Activated CD8-positive, alpha-beta memory T cell treated with anti-CD3 and anti-CD28 coated beads, Interleukin-2, amount 50 U/mL, for 24 hours (primary cell): ENCODE data around the gene LPGAT1.
"Not testable (repeated sequence)": the region's sequence is repeated elsewhere in the genome, so short reads cannot be mapped to it uniquely, and the experiment has no call there.

ENCODE experiments used
- DNase-seq: peaks from one replicate; pipeline ENCODE4 v3.0.0-alpha.2; 2020; ENCODE audit errors: extremely low read depth

The LPGAT1 gene

GRCh38 chr1:211735208-211736170 is 95.1 kb downstream of the LPGAT1 start:
- DNase-seq, result no peak

- DNase-seq, result no peak
Measured at GRCh38 chr1:211734791-211735190, 95.8 kb downstream of the LPGAT1 start.

- no peak for DNase-seq
Measured at GRCh38 chr1:211734359-211734758, 96.2 kb downstream of the LPGAT1 start.

- DNase-seq, result no peak
Measured at GRCh38 chr1:211732293-211732980, 98.1 kb downstream of the LPGAT1 start.

GRCh38 chr1:211731456-211732292 is 98.9 kb downstream of the LPGAT1 start:
- DNase-seq, result no peak

GRCh38 chr1:211730347-211730746 is 100.2 kb downstream of the LPGAT1 start:
- no peak for DNase-seq

DNA sequence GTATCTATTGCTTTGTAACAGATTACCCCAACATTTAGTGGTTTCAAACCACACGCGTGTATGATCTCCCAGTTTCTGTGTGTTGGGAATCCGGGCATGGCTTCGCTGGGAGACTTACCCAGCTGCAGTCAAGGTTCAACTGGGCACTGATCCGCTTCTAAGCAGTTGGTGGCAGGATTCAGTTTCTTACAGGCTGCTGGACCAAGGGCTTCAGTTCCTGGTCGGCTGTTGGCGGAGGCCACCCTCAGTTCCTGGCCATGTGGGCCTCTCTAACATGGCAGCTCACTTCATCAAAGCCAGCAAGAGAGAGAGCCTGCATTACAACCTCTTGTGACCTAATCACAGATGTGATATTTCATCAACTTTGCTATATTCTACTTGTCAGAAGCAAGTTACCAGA is 101.3 kb downstream of the LPGAT1 start:
- DNase-seq, result no peak

DNA sequence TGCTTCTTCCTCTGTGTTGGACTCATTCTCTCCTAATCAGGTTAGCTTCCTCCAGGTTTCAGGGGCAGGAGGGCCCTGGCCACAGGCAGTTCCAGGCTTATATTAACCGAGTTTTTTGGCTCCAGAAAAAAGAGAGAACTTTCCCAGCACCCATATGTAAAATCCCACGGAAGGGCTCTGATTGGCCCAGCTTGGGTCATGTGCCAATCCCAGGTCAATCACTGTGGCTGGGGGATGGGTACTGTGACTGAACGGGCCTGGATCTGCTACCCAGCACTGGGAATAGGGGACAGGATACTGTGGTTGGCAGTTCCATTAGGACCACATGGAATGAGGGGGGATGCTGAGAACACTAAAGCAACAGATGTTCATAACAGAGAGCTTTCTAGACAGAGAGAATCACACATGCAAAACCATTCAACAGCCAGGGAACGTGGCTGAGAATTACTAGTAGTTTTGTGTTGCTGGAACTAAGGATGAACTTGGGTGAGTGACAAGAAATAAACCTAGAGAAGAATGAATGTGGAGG is 104.0 kb downstream of the LPGAT1 start:
- no peak for DNase-seq

GRCh38 chr1:211724687-211725196 is 105.8 kb downstream of the LPGAT1 start:
- no peak for DNase-seq

DNA sequence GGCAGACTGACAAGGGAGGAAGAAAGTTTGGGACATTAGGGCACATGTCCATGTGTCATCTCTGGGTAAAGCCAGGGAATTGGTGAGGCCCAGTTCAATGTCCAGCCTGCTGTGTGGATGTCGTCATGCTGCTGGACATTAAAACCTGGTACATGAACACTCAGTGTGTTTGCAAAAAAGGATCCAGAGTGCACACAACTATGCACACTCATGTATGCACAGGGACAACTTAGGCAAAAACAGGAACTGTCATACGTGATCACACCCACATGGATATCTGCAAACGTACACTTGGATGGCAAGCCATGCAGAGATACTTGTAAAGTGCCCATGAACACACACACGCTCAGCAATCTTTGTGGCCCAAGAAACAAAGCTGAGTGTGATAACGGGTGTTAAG is 107.3 kb downstream of the LPGAT1 start:
- no peak for DNase-seq

DNA sequence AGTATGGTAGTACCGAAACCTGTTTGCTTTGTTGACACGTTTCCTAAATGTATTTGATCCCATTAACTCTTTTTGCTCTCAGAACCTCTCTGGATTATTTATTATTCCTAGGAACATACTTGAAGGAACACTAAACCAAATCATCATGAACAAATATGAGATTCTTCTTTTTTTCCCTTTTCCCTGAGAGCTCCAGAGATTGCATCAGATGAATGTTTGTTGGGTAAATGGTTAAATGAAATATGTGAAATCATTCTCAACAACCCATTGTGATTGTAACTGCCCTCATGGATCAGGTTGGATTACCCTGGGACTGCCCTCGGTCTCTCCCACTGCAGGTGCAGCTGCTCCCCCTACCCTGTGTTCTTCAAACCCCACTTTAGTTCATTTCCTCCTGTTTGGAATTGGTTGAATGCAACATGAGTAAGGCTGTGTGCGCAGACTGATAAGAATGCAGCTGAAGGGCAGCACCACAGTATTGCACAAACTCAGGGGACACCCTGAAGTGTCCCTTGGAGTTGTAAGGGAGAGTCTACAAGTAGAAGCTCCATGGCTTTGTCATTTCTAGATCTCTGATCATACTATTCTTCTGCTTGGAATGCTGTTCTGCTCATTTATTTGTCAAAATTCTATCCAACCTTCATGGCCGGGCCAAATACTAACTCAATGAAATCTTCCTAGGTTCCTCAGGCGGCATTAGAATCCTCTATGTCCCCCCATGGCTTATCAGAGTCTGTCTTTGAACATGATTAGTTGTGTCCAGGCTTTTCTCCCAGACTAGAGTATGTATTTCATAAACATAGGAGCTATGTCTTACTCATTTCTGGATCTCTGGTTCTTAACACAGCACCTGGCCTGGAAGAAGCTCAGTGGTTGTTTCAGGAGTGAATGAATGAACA is 108.0 kb downstream of the LPGAT1 start:
- no peak for DNase-seq

GRCh38 chr1:211716555-211716954 is 114.0 kb downstream of the LPGAT1 start:
- not testable (repeated sequence) for DNase-seq

- DNase-seq, result no peak
Measured at GRCh38 chr1:211715971-211716370, 114.6 kb downstream of the LPGAT1 start.

- DNase-seq, result no peak
Measured at GRCh38 chr1:211714154-211714553, 116.4 kb downstream of the LPGAT1 start.

DNA sequence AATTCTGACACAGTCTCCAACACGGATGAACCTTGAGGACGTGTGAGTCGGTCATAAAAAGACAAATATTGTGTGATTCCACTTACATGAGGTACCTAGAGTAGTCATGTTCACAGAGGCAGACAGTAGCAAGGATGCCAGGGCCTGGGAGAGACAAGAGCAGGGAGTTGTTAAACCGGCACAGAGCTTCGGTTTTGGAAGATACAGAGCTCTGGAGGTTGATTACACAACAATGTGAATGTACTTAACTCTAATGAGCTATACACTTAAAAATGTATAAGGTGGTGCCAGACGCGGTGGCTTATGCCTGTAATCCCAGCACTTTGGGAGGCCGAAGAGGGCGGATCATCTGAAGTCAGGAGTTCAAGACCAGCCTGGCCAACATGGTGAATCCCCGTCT is 117.3 kb downstream of the LPGAT1 start:
- no peak for DNase-seq

DNA sequence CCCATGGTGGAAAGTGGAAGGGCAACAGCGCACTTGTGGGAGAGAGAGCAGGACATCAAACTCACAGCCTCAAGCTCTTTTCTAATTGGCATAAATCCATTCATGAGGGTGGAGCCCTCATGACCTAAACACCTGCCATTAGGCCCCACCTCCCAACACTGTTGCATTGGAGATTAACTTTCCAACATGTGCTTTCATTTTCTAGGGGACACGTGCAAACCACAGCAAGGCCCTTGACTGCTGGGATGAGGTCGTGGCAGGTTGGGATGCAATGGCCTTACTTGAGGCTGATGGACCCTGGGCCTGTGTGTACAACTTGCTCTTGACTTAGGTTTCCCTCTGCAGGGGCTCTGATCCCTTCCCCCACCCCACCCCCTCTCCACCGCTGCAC is 119.3 kb downstream of the LPGAT1 start:
- no peak for DNase-seq

- DNase-seq, result no peak
Measured at GRCh38 chr1:211710566-211711314, 119.8 kb downstream of the LPGAT1 start.

DNA sequence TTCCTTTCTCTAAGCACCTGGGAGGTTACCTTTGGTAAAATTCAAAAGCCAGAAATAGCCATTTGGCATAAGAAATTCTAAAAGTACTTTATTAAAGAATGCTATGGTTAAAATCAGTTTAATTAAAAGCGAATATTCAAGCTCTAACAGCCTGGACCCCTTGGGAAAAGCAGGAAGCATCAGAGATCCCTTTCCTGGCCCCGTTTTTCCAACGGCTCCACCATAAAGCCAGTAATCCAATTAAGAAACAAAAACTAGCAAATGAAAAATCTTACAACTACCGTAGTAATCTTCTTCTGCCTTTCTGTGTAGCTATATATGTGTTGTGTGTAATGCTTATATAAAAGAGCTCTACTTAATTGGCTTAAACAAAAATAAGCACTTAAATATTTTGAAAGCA is 121.6 kb downstream of the LPGAT1 start:
- DNase-seq, result no peak

GRCh38 chr1:211708006-211708405 is 122.6 kb downstream of the LPGAT1 start:
- no peak for DNase-seq
